ENCODE results near the gene PPP2R5D. TPM values are rescaled to one million over a fixed set of nuclear protein-coding genes. Genes with fewer than 3 reads are reported as not detected.

The PPP2R5D gene
- total and polyA plus RNA-seq, 4 donors = 6.7 to 13.9 (median 13.2) TPM

- H3K4me3 ChIP-seq (ENCODE audit: low read depth in 1 of 3, low read length in 3 of 3) = no peak overlapping the region
- WGBS = 90% methylated on average over 13 of the region's 13 CpGs
- TF ChIP-seq FOXA2 (IDR thresholded peaks at IDR 0.05) (no peak), ATF3 (IDR thresholded peaks at IDR 0.05) (no peak), FOXA1 (IDR thresholded peaks at IDR 0.05) (no peak), YY1 (IDR thresholded peaks at IDR 0.05) (no peak), NR2F2 (IDR thresholded peaks at IDR 0.05) (no peak), REST (IDR thresholded peaks at IDR 0.05) (no peak), ZBTB33 (IDR thresholded peaks at IDR 0.05) (no peak), CTCF (IDR thresholded peaks at IDR 0.05; ENCODE audit: low read depth, low read length, missing input control) (no peak)
Observed at GRCh38 chr6:42962502-42963178, 21.7 kb upstream of the PPP2R5D start.

GRCh38 chr6:42963179-42963854 lies 21.1 kb upstream of the PPP2R5D start:
- 85% methylated on average over 12 of the region's 12 CpGs for WGBS
- no peak for DNase-seq (ENCODE audit: low spot score)
- Histone ChIP-seq H3K4me1 (ENCODE audit: control insufficient read depth in 4 of 4, insufficient read depth in 4 of 4, low read length in 3 of 4) (peaks cover 3 to 32% (median 26%) of the 10 kb centered on the region in 4 donors), H3K9ac (ENCODE audit: low read depth in 1 of 2, low read length in 2 of 2) (no peak overlapping the region), H3K9me3 (ENCODE audit: control insufficient read depth in 4 of 4, low read length in 3 of 4) (no peaks in the 10 kb centered on the region), H3K27ac (ENCODE audit: low read depth in 1 of 2, low read length in 2 of 2) (no peak overlapping the region), H3K36me3 (ENCODE audit: control insufficient read depth in 4 of 4, insufficient read depth in 3 of 4, low read depth in 1 of 4, low read length in 3 of 4) (peaks cover 9 to 41% (median 25%) of the 10 kb centered on the region in 4 donors), H3K4me3 (ENCODE audit: low read depth in 1 of 3, low read length in 3 of 3) (no peak overlapping the region), H3K27me3 (ENCODE audit: control insufficient read depth in 4 of 4, insufficient read depth in 4 of 4, low read length in 3 of 4) (no peaks in the 10 kb centered on the region)
- TF ChIP-seq EGR1 (IDR thresholded peaks at IDR 0.05; ENCODE audit: low read depth in 2 of 2) (no peak), HNF4G (IDR thresholded peaks at IDR 0.05) (no peak), NR2F2 (IDR thresholded peaks at IDR 0.05) (no peak), GABPA (IDR thresholded peaks at IDR 0.05 in 1 of 2, conservative IDR thresholded peaks at IDR 0.05 in 1 of 2) (no peak), RAD21 (IDR thresholded peaks at IDR 0.05) (no peak), REST (IDR thresholded peaks at IDR 0.05) (no peak), ZBTB33 (IDR thresholded peaks at IDR 0.05) (no peak), RXRA (IDR thresholded peaks at IDR 0.05) (no peak), SP1 (IDR thresholded peaks at IDR 0.05) (no peak), ATF3 (IDR thresholded peaks at IDR 0.05) (no peak)

More at GRCh38 chr6:42962502-42963178, 21.7 kb upstream of the PPP2R5D start:
- no peak for DNase-seq (ENCODE audit: low spot score)
- Histone ChIP-seq H3K9ac (ENCODE audit: low read depth in 1 of 2, low read length in 2 of 2) (no peak overlapping the region), H3K4me1 (ENCODE audit: control insufficient read depth in 4 of 4, insufficient read depth in 4 of 4, low read length in 3 of 4) (peaks cover 3 to 32% (median 26%) of the 10 kb centered on the region in 4 donors), H3K27ac (ENCODE audit: low read depth in 1 of 2, low read length in 2 of 2) (no peak overlapping the region), H3K9me3 (ENCODE audit: control insufficient read depth in 4 of 4, low read length in 3 of 4) (no peaks in the 10 kb centered on the region), H3K27me3 (ENCODE audit: control insufficient read depth in 4 of 4, insufficient read depth in 4 of 4, low read length in 3 of 4) (no peaks in the 10 kb centered on the region), H3K36me3 (ENCODE audit: control insufficient read depth in 4 of 4, insufficient read depth in 3 of 4, low read depth in 1 of 4, low read length in 3 of 4) (peaks cover 6 to 40% (median 25%) of the 10 kb centered on the region in 4 donors)
